Breast epithelium (tissue), 3 donors: ENCODE measurements around the gene LAT.

Experiments used
- POLR2A ChIP-seq: fragments of 450-650 bp; IDR thresholded peaks from one replicate; pipeline ENCODE4 v1.6.1; 2016; ENCODE audit warnings: antibody characterized with exemption, mild to moderate bottlenecking, moderate library complexity
- POLR2AphosphoS5 ChIP-seq, 3 donors: sonication (generic); formaldehyde crosslinking; IDR thresholded peaks; one replicate each; pipeline ENCODE4 v1.6.1; 2017; ENCODE audit warnings: antibody characterized with exemption in 3 of 3
- TF ChIP-seq, protein P1 (sequence below), 3 donors: fragments of 450-650 bp; IDR thresholded peaks; one replicate each; pipeline ENCODE4 v1.5.1; 2016 to 2017; ENCODE audit warnings: antibody characterized with exemption in 3 of 3, mild to moderate bottlenecking in 3 of 3, moderate library complexity in 3 of 3

DNA sequence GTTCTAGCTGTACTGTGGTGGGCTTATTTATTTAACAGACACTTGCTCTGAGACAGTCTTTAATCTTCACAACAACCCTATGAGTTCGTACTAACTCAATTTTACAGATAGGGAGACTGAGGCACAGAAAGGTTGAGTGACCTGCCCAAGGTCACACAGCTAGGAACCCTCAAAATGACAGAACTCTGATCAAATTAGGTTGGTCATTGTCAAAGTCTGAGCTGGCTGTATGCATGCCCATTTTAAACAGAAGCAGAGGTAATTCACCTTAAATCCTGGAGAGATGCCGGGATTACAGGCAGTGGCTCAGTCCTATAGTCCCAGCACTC, 24.9 kb downstream of the LAT start:
- TF ChIP-seq, protein P1, sequence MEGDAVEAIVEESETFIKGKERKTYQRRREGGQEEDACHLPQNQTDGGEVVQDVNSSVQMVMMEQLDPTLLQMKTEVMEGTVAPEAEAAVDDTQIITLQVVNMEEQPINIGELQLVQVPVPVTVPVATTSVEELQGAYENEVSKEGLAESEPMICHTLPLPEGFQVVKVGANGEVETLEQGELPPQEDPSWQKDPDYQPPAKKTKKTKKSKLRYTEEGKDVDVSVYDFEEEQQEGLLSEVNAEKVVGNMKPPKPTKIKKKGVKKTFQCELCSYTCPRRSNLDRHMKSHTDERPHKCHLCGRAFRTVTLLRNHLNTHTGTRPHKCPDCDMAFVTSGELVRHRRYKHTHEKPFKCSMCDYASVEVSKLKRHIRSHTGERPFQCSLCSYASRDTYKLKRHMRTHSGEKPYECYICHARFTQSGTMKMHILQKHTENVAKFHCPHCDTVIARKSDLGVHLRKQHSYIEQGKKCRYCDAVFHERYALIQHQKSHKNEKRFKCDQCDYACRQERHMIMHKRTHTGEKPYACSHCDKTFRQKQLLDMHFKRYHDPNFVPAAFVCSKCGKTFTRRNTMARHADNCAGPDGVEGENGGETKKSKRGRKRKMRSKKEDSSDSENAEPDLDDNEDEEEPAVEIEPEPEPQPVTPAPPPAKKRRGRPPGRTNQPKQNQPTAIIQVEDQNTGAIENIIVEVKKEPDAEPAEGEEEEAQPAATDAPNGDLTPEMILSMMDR (IDR thresholded peaks at IDR 0.05), result no peak
- TF ChIP-seq POLR2A (no peak), POLR2AphosphoS5 (IDR thresholded peaks at IDR 0.05) (no peak)
